ENCODE measurements around the gene TAF5L.

DNA sequence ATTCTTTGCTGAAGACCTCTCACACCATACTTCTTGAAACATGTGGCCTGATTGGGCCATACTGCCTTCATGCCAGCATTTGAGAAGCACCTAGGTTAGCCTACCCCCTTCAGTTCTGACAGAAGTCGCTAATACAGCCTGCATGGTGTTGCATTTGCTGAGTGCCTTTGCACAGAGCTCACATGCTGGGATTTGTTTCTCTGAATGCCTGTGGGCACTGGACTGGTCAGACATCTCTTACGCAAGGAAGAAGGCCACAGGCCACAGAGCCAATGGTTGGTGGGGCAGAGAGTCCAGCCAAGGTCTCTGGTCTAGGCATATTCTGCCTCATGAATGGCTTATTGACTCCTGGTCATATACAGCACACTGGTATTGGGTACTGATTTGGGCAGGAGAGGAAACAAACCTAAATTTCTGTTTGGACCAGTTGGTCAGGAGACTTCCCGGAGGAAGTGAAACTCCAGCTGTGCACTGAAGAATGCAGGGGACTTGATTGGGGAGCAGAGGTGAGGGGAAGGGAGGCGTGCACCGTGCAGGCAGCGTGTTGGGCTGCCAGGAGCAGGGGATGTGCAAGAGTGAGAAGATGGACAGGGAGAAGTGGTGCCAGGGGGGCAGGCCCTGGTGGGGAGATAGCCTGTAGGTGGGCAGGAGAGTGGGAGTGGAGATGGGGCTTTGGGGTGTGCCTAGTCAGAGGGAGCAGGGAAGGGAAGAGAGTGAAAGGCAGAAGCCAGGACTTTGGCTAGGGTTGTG lies 18.2 kb upstream of the TAF5L start:
- no peak for TF ChIP-seq CTCF (IDR thresholded peaks at IDR 0.05)
- no peak for TF ChIP-seq EP300 (IDR thresholded peaks at IDR 0.05)
- TF ChIP-seq POLR2AphosphoS5 (IDR thresholded peaks at IDR 0.05) = no peak
- no peak for TF ChIP-seq POLR2A (IDR thresholded peaks at IDR 0.05)

Measured in gastroesophageal sphincter (tissue), 3 donors.